22Rv1 (cell line): ENCODE results near the gene SPIN3.

ENCODE experiments used
- CTCF ChIP-seq: fragments of 450-650 bp; IDR thresholded peaks from 2 replicates; pipeline ENCODE4 v1.5.1; 2017; ENCODE audit warnings: mild to moderate bottlenecking
- ZFX ChIP-seq: fragments of 450-650 bp; IDR thresholded peaks from 2 replicates; pipeline ENCODE4 v1.6.1; 2017; ENCODE audit warnings: antibody characterized with exemption, borderline replicate concordance

- TF ChIP-seq ZFX (no peak), CTCF (no peak)
These were observed 19.7 kb downstream of the SPIN3 start for GRCh38 chrX:56975611-56976010.
